ENCODE measurements around the gene VTI1A.

GRCh38 chr10:112601214-112602090, 154.4 kb downstream of the VTI1A start:
- TF ChIP-seq EZH2phosphoT487 (IDR thresholded peaks at IDR 0.05; ENCODE audit: unreplicated experiment): no peak
- no peak for TF ChIP-seq ZNF114 (CRISPR knock-in tag; IDR thresholded peaks at IDR 0.05)
- TF ChIP-seq, protein P1, sequence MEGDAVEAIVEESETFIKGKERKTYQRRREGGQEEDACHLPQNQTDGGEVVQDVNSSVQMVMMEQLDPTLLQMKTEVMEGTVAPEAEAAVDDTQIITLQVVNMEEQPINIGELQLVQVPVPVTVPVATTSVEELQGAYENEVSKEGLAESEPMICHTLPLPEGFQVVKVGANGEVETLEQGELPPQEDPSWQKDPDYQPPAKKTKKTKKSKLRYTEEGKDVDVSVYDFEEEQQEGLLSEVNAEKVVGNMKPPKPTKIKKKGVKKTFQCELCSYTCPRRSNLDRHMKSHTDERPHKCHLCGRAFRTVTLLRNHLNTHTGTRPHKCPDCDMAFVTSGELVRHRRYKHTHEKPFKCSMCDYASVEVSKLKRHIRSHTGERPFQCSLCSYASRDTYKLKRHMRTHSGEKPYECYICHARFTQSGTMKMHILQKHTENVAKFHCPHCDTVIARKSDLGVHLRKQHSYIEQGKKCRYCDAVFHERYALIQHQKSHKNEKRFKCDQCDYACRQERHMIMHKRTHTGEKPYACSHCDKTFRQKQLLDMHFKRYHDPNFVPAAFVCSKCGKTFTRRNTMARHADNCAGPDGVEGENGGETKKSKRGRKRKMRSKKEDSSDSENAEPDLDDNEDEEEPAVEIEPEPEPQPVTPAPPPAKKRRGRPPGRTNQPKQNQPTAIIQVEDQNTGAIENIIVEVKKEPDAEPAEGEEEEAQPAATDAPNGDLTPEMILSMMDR (conservative IDR thresholded peaks at IDR 0.05; ENCODE audit: low read depth in 2 of 2): no peak
- TF ChIP-seq POLR2AphosphoS5 (IDR thresholded peaks at IDR 0.05; ENCODE audit: low read depth): no peak
- no peak for TF ChIP-seq EZH2 (IDR thresholded peaks at IDR 0.05; ENCODE audit: low read depth, unreplicated experiment)
- no peak for TF ChIP-seq CREB1 (CRISPR knock-in tag; IDR thresholded peaks at IDR 0.05; ENCODE audit: low read depth)
- no peak for TF ChIP-seq REST (IDR thresholded peaks at IDR 0.05; ENCODE audit: unreplicated experiment)
- no peak for TF ChIP-seq NANOG (IDR thresholded peaks at IDR 0.05; ENCODE audit: borderline replicate concordance)
- TF ChIP-seq ZNF331 (CRISPR knock-in tag; IDR thresholded peaks at IDR 0.05; ENCODE audit: low read depth): no peak
- TF ChIP-seq STAT1 (IDR thresholded peaks at IDR 0.05; ENCODE audit: unreplicated experiment): no peak
